Heart left ventricle (tissue), 16 donors: ENCODE results near the gene TTC7B. TPM values are rescaled to one million over a fixed set of nuclear protein-coding genes. Genes with fewer than 3 reads are reported as not detected.
A peak's percentile ranks its signal among the peaks of the same experiment; 100 is the strongest.

ENCODE experiments used
- ATAC-seq, 4 donors: fragments of 200-7000 bp; cut with Tn5 transposase; one replicate each; pipeline ENCODE4 v1.9.1; 2020 to 2022; ENCODE audit warnings: moderate library complexity in 4 of 4, mild to moderate bottlenecking in 3 of 4, moderate number of reproducible peaks in 1 of 4
- DNase-seq, 5 donors: peaks; one replicate each; pipeline ENCODE4 v3.0.0-alpha.2; 2020
- H3K27ac ChIP-seq, 12 donors: fragments of 200-600 bp; sonication (generic) in 4 of 12; one replicate each; pipeline versions ENCODE4 v1.5.0 to v1.8.0; 2016 to 2022; ENCODE audit warnings: mild to moderate bottlenecking in 2 of 12
- H3K27me3 ChIP-seq, 9 donors: fragments of 200-600 bp; sonication (generic) in 2 of 9; one replicate each; pipeline versions ENCODE4 v1.5.1 to v1.8.0; 2016 to 2022; ENCODE audit warnings: mild to moderate bottlenecking in 3 of 9
- H3K36me3 ChIP-seq, 9 donors: fragments of 200-600 bp; sonication (generic) in 2 of 9; one replicate each; pipeline versions ENCODE4 v1.5.0 to v1.8.0; 2018 to 2022; ENCODE audit warnings: mild to moderate bottlenecking in 2 of 9
- H3K4me1 ChIP-seq, 12 donors: fragments of 200-600 bp; sonication (generic) in 4 of 12; one replicate each; pipeline versions ENCODE4 v1.5.0 to v1.8.0; 2016 to 2022; ENCODE audit warnings: mild to moderate bottlenecking in 3 of 12
- H3K4me3 ChIP-seq, 12 donors: fragments of 200-600 bp; sonication (generic) in 4 of 12; one replicate each; pipeline versions ENCODE4 v1.5.0 to v1.8.0; 2017 to 2022; ENCODE audit warnings: mild to moderate bottlenecking in 9 of 12, moderate library complexity in 4 of 12
- H3K9me3 ChIP-seq, 12 donors: fragments of 200-600 bp; sonication (generic) in 4 of 12; one replicate each; pipeline versions ENCODE4 v1.5.0 to v1.8.0; 2016 to 2022; ENCODE audit warnings: mild to moderate bottlenecking in 1 of 12
- CTCF ChIP-seq, 12 donors: fragments of 200-600 bp; sonication (generic) in 4 of 12; IDR thresholded peaks; one replicate each; pipeline versions ENCODE4 v1.5.0 to v1.8.0; 2018 to 2022; ENCODE audit warnings: antibody characterized with exemption in 12 of 12, mild to moderate bottlenecking in 5 of 12
- POLR2A ChIP-seq, 2 donors: fragments of 450-650 bp; IDR thresholded peaks; one replicate each; pipeline ENCODE4 v1.6.1; 2017; ENCODE audit warnings: antibody characterized with exemption in 2 of 2, mild to moderate bottlenecking in 2 of 2, moderate library complexity in 2 of 2
- WGBS, 4 donors: extraction: QIAGEN DNeasy Blood & Tissue Kit in 2 of 4; methylation state at CpG; one replicate each; pipeline versions ENCODE4 v1.1.5 to v1.1.7; 2013 to 2018; 5-methylcytosine and 5-hydroxymethylcytosine counted together
- intact Hi-C, 10 donors: fragments of 100-400 bp; cut with DNase I; formaldehyde crosslinking; loops; one replicate each; pipeline versions ENCODE4 v1.11.1 to v1.14.2; 2022
- polyA plus RNA-seq, 2 donors: library from polyadenylated mRNA; stranded (reverse); fragments of 200-250 nt; gene quantifications; one replicate each; pipeline ENCODE4 v1.2.3, GENCODE V29; 2013
- total RNA-seq, 9 donors: library from RNA; depleted of rRNA in 2 of 9; stranded (reverse); fragments of >200 nt in 2 of 9; fragmentation: NEBNext Ultra II Directional in 3 of 9; extraction: Animal tissue kit (Norgen Biotek cat#: 25700) in 3 of 9; gene quantifications; one replicate each; pipeline versions ENCODE4 v1.1.0 to v1.2.4, GENCODE V29; 2016 to 2023
- donor health status: ischemic (EF 13 %, LVEDD 7.1; RV severe dilation, severe dysfunction).
- donor health status: healthy with polysubstance abuse.
- donor health status: DM: no; HTN: yes; CAD: no.
- donor health status: DM: no; HTN: no; CAD: no.
- donor health status: ischemic (EF 25% LVEDD 6.9; RV normal size, moderate dysfunction).
- donor health status: ischemic (EF 25% LVEDD 5.7; RV mildly dilated, moderate dysfunction).
- donor health status: healthy.
- donor health status: DM: yes; HTN: yes; CAD: no.
- donor health status: ischemic (EF 35%, LVEDD 5.7; RV mildly dilated, moderate dysfunction).
- donor health status: nonischemic (EF 11% LVEDD 7.7; RV severe dilation, severe dysfunction).
- donor health status: DM: yes; HTN: yes; CAD: no.
- donor health status: PGD.
- donor health status: ischemic (EF 29% LVEDD 5.4; RV normal size, mild dysfunction).
- donor health status: nonischemic (EF 23%, LVEDD 6.1; RV moderate dilation, normal function).

The TTC7B gene
- total and polyA plus RNA-seq, 11 donors = 20.3 to 76.1 (median 62.6) TPM

- TF ChIP-seq POLR2A (IDR thresholded peaks at IDR 0.05) = no peak
- TF ChIP-seq CTCF (IDR thresholded peaks at IDR 0.05) = no peak
- Histone ChIP-seq H3K4me1 (peaks cover 0 to 32% (median 6%) of the 10 kb centered on the region in 12 donors), H3K4me3 (no peak overlapping the region), H3K27me3 (no peaks in the 10 kb centered on the region), H3K9me3 (no peaks in the 10 kb centered on the region), H3K27ac (peak overlapping the region in 1 of 12 donors; percentile 24), H3K36me3 (peaks cover 0 to 43% (median 11%) of the 10 kb centered on the region in 9 donors)
- ATAC-seq = no peak
- 65 to 79% (median 71%) methylated on average over 5 of the region's 5 CpGs for WGBS, 4 donors
- DNase-seq = no peak
- intact Hi-C loops = no loop called here
Measured at GRCh38 chr14:90647473-90648005, 168.7 kb downstream of the TTC7B start.

GRCh38 chr14:90645842-90646443, 170.3 kb downstream of the TTC7B start:
- ATAC-seq (no peak), DNase-seq (no peak)
- TF ChIP-seq CTCF (IDR thresholded peaks at IDR 0.05) = no peak
- no peak for TF ChIP-seq POLR2A (IDR thresholded peaks at IDR 0.05)
- H3K27ac ChIP-seq = peak overlapping the region in 3 of 12 donors; percentile 57 to 79 (median 72)
- no peak overlapping the region for H3K4me3 ChIP-seq
- WGBS, 4 donors = 83 to 92% (median 92%) methylated on average over 6 of the region's 6 CpGs
- peaks cover 0 to 39% (median 17%) of the 10 kb centered on the region in 12 donors for H3K4me1 ChIP-seq
- peaks cover 0 to 36% (median 7%) of the 10 kb centered on the region in 9 donors for H3K36me3 ChIP-seq
- no peaks in the 10 kb centered on the region for H3K27me3 ChIP-seq
- H3K9me3 ChIP-seq = no peaks in the 10 kb centered on the region
- intact Hi-C loops = no loop called here

GRCh38 chr14:90644882-90645281, 171.3 kb downstream of the TTC7B start:
- no peaks in the 10 kb centered on the region for H3K27me3 ChIP-seq
- peak in 3 of 4 donors; percentile 55 to 81 (median 81) for ATAC-seq
- H3K27ac ChIP-seq = peak overlapping the region in 9 of 12 donors; percentile 15 to 79 (median 47)
- WGBS, 4 donors = 77 to 83% (median 79%) methylated on average over 4 of the region's 4 CpGs
- peak in 2 of 5 donors; percentile 51 to 74 for DNase-seq
- H3K36me3 ChIP-seq = peaks cover 0 to 39% (median 7%) of the 10 kb centered on the region in 9 donors
- H3K4me3 ChIP-seq = no peak overlapping the region
- intact Hi-C loops = no loop called here
- no peak for TF ChIP-seq POLR2A (IDR thresholded peaks at IDR 0.05)
- no peak for TF ChIP-seq CTCF (IDR thresholded peaks at IDR 0.05)
- no peaks in the 10 kb centered on the region for H3K9me3 ChIP-seq
- H3K4me1 ChIP-seq = peaks cover 0 to 39% (median 19%) of the 10 kb centered on the region in 12 donors

- Histone ChIP-seq H3K9me3 (no peaks in the 10 kb centered on the region), H3K4me1 (peaks cover 0 to 38% (median 19%) of the 10 kb centered on the region in 12 donors)
- no peak for TF ChIP-seq CTCF (IDR thresholded peaks at IDR 0.05)
- no peak for TF ChIP-seq POLR2A (IDR thresholded peaks at IDR 0.05)
Measured at GRCh38 chr14:90643982-90644670, 172.1 kb downstream of the TTC7B start.

More at GRCh38 chr14:90643982-90644670, 172.1 kb downstream of the TTC7B start:
- ATAC-seq = no peak
- H3K27ac ChIP-seq = peak overlapping the region in 6 of 12 donors; percentile 8 to 79 (median 50)
- peaks cover 0 to 45% (median 7%) of the 10 kb centered on the region in 9 donors for H3K36me3 ChIP-seq
- H3K27me3 ChIP-seq = no peaks in the 10 kb centered on the region
- intact Hi-C loops = no loop called here
- no peak overlapping the region for H3K4me3 ChIP-seq
- DNase-seq = no peak
- 80 to 84% (median 82%) methylated on average over 9 of the region's 9 CpGs for WGBS, 4 donors
